COLO829 (cell line): ENCODE results near the gene EFCAB9.
A peak's percentile ranks its signal among the peaks of the same experiment; 100 is the strongest.
"Not testable (repeated sequence)": the region's sequence is repeated elsewhere in the genome, so short reads cannot be mapped to it uniquely, and the experiment has no call there.

Experiments used
- DNase-seq: peaks from one replicate; pipeline ENCODE4 v3.0.0; 2012; ENCODE audit warnings: low spot score

The EFCAB9 gene

GRCh38 chr5:172188893-172189692 lies 4.9 kb upstream of the EFCAB9 start:
- peak; percentile 18 for DNase-seq

GRCh38 chr5:172189693-172190296 lies 4.2 kb upstream of the EFCAB9 start:
- peak; percentile 23 for DNase-seq

- no peak for DNase-seq
These were observed 1.2 kb downstream of the EFCAB9 start for GRCh38 chr5:172194985-172195774.

GRCh38 chr5:172197775-172198174 lies 3.8 kb downstream of the EFCAB9 start:
- not testable (repeated sequence) for DNase-seq

- DNase-seq: no peak
These were observed 5.5 kb downstream of the EFCAB9 start for GRCh38 chr5:172199446-172199845.

GRCh38 chr5:172200476-172200875 lies 6.5 kb downstream of the EFCAB9 start:
- DNase-seq: no peak

- DNase-seq: not testable (repeated sequence)
These were observed 12.0 kb downstream of the EFCAB9 start for GRCh38 chr5:172205984-172206383.

GRCh38 chr5:172207511-172207910 lies 13.5 kb downstream of the EFCAB9 start:
- no peak for DNase-seq

GRCh38 chr5:172209714-172210113 lies 15.7 kb downstream of the EFCAB9 start:
- no peak for DNase-seq

GRCh38 chr5:172211676-172212075 lies 17.7 kb downstream of the EFCAB9 start:
- no peak for DNase-seq

GRCh38 chr5:172213126-172213525 lies 19.2 kb downstream of the EFCAB9 start:
- no peak for DNase-seq

GRCh38 chr5:172216345-172216744 lies 22.4 kb downstream of the EFCAB9 start:
- no peak for DNase-seq

- no peak for DNase-seq
These were observed 25.3 kb downstream of the EFCAB9 start for GRCh38 chr5:172219296-172219695.

- no peak for DNase-seq
These were observed 30.2 kb downstream of the EFCAB9 start for GRCh38 chr5:172223901-172224873.

- no peak for DNase-seq
These were observed 31.0 kb downstream of the EFCAB9 start for GRCh38 chr5:172224996-172225395.

GRCh38 chr5:172229904-172230303 lies 35.9 kb downstream of the EFCAB9 start:
- DNase-seq: no peak

- DNase-seq: no peak
These were observed 40.1 kb downstream of the EFCAB9 start for GRCh38 chr5:172234031-172234430.

GRCh38 chr5:172235132-172235780 lies 41.3 kb downstream of the EFCAB9 start:
- DNase-seq: no peak

GRCh38 chr5:172235827-172236736 lies 42.1 kb downstream of the EFCAB9 start:
- no peak for DNase-seq

GRCh38 chr5:172238334-172238733 lies 44.4 kb downstream of the EFCAB9 start:
- no peak for DNase-seq
